ENCODE results near the gene NR1D1.

The NR1D1 gene

DNA sequence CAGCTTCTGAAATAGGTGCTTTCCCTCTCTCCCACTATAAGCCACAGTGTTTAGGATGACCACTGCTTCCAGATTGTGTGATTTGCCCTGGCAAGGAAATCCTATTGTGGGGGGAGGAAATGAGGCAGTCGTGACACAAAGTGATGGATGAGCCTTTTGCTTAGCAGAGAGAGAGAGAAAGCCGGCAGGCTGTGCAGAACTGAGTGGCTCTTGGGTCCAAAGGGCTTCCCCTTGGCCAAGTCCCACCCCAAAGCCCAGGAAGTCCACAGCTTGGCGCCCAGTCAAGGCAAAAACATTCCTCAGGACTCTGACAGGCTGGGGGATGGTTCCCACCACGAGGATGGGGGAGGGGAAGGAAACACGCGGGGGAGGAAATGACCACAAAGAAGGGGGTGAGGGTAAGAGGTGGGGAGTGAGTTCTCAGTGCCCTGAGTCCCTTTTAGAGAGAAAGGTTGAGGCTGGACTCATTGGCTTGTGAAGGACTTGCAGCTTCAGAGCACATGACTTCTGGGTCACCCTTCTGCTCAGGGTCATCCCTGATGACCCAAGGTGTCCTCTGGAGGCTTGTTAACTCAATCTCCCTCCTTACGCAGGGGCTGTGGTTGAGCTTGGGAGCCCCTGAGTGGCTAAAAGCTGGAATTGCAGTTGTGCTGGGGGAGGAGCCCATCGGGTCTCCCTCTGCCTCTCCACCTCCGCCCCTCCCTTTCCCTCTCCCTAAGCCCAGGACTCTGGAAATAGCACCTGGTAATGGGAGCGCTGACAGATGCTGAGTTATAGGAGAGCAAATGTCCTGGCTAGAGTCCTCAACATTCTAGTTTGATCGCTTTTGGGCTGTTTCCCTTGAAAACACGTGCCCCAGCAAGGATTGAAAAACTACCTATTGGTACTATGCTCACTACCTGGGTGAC is 11.1 kb upstream of the NR1D1 start:
- peak; percentile 63 for DNase-seq

- no peak for DNase-seq
Observed at GRCh38 chr17:40110026-40110845, 9.8 kb upstream of the NR1D1 start.

GRCh38 chr17:40108970-40109824 is 8.8 kb upstream of the NR1D1 start:
- no peak for DNase-seq

GRCh38 chr17:40107522-40108174 is 7.3 kb upstream of the NR1D1 start:
- DNase-seq: no peak

DNA sequence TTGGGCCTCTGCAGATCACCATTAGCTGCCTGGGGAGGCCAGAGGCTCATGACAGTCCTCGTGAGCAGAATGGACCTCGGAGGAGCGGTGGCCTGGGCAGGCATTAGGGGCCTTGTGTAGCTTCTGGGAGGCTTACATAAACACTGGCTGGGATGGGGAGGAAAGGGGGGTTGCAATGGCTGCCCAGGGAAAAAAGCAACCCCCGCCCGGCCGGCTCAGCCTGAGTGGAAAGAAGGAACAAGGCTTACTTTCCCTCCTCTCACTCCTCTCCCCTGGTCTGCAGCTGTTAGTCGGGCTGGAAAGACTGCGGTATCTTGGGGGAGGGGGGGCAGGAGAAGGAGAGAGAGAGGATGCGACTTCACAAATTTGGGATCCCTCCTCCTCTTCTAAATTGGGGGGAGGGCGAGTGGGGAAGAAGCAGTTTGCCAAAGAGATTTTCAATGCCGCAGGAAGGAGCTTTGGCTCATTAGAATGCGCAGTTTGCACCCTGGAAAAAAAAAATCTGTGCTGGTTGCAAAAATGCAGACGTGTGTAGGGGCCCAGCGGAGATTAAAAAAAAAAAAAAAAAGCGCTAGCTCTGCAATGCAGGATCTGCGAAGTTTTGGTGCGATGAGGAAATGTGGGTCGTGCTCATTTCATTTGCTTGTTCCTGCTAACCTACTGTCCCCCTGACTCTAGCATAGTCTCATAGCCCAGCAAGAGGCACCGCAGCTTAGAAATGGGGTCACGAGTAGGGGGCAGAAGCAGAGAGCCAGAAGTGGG is 6.6 kb upstream of the NR1D1 start:
- no peak for DNase-seq

DNA sequence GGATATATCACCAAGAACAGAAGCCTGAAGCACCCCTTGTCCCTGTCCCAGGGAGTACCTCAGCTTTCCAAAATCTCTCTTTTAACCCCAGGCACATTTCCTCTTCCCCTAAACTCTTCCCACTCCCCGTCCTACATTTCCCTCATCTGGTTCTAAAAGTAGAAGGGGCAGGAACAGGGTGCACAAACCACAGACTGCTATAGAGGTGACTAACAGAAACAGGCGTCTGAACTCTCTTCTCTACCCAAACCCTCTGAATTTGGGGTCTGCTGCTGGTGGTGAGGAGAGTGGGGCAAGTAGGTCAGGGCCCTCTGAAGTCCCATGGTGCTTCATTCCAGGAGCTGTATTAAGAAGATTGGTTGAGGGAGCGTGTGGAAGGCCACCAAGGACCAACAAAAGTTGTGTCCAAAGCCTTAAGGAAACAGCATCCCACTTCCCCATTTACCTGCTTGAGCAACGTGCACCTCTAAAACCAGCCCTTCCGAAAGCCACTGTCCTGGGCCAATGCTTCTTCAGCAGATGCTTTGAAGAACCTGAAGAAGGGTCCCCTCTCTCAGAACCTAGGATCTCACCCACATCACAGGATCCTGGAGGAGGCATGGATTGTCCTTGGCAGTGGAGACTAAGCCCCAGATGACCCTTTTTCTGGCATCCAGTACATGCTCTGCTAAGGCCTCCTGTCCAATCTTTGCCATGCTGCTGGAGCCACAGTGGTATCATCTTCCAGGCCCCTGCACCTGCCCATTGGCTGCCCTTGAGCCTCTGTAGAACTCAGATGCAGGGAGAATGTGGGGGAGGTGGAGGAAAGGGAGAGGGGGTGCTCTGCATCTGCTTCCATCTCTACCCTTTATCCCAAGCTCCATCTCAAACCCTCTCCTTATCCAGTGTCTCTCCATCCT is 5.7 kb upstream of the NR1D1 start:
- no peak for DNase-seq

DNA sequence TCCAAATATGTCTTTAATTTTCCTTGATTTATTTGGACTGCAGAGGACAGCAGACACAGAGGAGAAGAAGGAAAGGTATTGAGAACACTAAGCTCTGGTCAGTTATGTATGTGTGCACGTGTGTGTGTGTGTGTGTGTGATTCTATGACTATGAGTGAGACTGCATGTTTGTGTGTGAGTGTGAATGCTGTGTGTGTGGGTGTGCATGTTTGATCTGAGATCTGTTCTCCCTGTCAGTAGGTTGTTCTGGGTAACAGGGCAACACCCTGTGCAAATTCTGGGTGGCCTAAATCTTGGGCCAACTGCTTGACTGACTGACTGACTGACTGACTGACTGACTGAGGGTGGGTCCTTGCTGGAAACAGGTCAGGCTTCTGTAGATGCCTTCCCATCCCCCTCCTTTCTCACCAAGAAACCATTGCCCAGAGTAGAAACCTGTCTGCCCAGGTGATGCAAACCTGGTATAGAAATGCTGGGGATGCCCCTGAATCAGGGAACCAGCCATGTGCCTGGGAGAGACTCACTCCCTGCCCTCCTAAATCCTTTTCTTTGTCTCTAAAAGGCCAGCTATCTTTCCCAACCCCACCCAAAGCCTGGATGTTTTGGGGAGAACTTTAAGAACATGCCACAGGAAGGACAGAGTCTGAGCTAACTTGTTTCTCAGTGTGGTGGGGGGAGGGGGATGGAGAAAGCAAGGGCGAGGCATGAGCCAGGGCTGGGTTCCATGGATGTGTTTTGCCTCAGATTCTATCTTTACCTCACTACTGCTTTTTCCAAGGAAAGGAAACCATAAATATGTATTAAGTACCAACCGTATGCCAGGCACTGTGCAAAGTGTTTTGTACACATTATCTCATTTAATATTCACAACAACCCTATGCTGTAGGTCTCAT is 4.5 kb upstream of the NR1D1 start:
- DNase-seq: no peak

DNA sequence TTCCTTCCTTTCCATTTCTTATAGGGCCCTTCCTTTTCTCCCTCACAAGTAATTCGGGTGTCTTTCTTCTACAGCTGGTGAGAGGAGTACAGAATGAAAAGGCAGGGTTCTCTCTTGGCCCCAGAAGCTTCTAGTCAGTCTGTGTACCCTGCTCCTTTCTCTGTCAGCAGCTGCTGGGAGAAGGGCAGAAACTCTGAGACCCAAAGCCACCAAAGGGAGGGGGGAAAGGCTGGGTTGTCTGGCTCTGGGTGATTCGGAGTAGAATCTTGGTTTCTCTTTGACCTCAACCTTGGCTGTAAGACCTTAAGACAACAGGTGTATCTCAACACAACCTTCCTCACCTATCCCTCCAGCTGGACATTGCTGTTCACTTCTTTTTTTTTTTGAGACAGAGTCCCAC is 3.3 kb upstream of the NR1D1 start:
- DNase-seq: no peak

- DNase-seq: no peak
Observed at GRCh38 chr17:40103071-40103661, 2.8 kb upstream of the NR1D1 start.

DNA sequence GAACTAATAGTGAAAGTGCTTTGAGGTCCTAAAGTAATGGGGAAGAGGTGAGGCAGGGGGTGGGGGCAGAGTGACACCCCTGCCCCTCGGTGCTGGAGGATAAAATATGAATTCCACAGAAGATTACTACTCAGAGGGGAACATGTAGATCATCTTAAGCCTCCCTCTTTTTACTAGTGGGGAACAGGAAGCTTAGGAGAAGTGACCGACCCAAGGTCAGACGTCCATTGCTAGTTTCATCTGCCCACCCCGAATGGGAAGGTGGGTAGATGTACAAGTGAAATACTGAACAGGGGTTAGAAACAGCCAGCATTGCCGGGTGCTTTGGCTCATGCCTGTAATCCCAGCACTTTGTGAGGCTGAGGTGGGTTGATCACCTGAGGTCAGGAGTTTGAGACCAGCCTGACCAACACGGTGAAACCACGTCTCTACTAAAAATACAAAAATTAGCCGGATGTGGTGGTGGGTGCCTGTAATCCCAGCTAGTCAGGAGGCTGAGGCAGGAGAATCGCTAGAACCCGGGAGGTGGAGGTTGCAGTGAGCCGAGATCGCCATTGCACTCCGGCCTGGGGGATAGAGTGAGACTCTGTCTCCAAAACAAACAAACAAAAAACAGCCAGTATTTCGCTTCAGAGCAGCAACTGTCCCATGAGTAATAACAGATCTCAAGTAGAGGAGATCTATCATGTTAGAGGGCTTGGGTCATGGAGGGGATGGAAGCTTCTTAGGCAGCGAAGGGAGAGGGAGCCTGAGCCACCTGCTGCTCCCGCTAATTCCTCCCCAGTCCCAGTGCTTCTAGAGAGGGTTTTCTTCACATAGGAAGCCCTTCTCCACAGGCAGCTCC is 1.2 kb upstream of the NR1D1 start:
- no peak for DNase-seq

DNA sequence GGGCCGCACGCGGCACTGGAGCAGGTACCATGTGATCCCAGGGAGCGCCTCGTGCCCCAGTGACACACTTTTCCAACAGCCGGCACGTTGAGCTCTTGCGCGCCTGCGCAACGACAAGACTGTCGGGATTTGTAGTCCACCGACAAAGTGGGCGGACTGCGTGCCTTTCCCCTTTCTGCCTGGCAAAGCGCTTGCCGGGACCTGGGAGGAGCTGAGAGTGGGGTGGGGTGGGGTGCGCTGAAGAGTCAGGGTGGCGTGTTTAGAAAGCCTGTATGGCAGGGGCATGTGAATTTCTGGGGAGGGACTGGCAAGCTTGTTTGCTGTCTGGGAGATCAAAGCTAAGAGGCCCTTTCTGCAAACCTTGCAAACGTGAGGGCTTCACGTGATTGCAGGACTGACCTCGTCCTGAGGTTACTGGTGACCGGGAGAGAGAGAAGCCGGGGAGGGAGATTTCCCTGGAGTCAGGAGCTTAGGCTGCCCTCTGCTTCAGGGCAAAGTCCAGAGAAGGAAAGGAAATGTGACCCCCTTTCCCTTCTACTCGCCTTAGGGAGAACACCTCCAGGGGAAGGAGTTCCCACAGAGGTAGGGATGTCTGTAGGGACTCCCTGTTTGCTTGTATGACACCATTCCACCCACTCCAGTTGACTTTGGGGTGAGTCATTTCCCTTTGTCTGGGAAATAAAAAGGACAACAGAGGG is 429 bp upstream of the NR1D1 start:
- DNase-seq: peak; percentile 90

DNA sequence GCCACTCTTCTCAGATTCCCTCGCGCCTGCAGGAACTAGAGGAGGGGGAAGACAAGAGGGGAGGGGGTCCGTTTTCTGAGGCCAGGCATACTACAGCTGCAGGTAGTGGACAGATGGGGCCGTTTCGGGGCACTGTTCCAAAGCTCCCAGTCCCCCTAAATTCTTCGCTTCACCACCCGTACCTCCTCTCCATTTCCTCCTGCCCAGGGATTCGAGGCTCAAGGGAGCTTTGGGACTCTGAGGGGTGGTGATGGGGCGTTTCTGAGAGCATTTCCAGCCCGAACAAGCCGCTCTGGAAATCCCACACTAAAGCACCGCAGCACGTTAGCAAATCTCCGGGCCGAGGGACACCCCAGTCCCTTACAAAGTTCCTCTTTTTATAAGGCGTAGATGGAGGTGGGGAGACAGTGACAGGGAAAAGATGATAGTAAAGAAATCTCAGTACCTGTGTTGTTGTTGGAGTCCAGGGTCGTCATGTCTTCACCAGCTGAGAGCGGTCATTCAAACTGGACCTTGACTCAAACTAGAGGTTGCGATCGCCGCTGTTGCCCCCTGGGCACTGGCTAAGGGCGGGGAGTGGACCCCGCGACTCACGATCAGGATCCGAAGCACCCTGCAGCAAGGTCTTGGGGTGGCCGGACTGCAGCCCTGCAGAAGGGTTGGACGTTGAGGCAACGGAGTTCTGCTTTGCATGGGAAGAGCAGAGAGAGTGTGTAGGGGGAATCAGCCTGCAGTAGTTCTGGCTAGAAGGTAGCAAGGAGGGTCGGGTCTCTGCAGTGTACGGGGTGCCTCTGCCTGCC is 570 bp downstream of the NR1D1 start:
- DNase-seq: no peak

DNA sequence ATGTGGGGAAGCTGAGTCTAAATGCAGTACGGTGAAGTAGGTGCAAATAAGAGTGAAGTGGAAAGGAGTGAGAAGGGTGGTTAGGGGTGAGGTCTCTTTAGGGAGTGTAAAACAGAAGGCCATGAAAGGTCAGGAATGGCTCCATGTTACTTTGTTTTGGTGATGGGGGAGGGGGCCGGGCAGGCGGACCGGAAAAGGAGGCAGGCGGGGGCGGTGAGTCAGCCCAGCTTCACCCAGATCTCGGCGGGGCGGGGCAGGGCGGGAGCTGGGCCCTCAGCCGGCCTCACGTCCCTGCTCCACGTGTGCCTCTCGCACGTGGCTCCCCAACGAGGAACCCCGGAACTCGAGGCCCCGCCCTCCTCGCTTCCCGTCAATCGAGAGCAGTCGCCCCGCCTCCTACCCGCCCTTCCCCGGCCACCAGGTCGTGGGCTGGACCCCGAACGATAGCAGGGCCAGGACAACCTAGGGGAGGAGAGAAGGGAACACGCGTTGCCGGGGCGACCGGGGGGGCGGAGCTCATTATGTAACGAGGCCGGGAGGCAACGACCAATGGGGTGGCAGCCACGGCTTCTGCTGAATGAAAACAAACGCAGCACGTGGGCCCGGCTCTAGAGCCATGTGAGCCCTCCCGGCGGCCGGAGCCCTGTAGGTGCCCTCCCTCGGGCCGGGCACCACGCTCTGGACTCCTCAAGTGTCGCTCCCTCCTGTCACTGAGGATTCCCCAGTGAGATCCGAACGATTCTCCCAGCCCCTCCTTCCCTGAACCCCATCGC is 1.4 kb downstream of the NR1D1 start:
- DNase-seq: peak; percentile 89

DNA sequence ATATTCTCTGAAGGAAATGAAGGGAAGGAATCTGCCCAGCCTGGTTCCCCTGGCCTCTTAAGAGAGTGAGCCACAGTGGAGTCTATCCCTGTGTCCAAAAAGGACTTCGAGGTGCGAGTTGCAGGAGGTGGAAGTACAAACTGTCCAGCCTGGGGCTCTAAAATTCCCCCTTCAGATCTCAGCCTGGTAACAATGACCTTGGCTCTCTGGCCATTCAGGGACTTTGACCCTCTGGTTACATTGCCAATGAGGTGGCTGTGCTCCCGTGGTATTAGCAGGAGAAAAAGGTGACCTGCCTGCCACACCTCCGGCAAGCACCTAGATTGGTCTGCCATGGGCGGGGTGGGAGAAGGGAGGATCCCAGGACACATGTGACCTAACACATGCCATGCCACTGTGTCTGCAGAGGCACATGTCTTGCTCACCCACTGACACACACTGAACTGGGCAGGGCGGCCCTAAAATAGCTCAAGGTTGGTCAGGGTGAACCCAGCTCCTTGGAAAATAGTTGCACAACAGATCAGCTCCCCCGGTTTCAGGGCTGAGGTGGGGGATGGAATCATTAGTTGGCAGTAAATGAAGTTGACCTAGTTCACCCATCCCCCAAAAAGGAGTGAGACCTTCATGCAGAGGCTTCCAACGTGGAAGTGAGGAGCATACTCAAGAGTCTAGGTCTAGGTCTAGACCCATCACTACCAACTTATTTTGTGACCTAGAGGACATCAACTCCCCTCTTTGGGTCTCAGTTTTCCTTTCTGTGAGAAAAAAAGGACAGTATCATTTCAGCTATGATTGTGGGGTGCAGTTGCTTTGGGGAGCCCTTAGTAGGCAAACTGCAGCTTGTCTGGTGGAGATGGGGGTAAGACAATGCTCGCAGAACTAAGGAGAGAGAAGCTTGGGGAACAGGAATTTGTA is 2.2 kb downstream of the NR1D1 start:
- DNase-seq: no peak

GRCh38 chr17:40097087-40097486 is 3.3 kb downstream of the NR1D1 start:
- DNase-seq: no peak

Measured in NCI-H446 treated with DMSO at 0.1 percent for 48 hours (cell line).